ENCODE results near the gene EFNA5.

EFNA5 gene

GRCh38 chr5:107466233-107466769 is 204.4 kb downstream of the EFNA5 start:
- H3K4me3 ChIP-seq (ENCODE audit: low read depth, low read length): no peak overlapping the region
- TF ChIP-seq, protein P1, sequence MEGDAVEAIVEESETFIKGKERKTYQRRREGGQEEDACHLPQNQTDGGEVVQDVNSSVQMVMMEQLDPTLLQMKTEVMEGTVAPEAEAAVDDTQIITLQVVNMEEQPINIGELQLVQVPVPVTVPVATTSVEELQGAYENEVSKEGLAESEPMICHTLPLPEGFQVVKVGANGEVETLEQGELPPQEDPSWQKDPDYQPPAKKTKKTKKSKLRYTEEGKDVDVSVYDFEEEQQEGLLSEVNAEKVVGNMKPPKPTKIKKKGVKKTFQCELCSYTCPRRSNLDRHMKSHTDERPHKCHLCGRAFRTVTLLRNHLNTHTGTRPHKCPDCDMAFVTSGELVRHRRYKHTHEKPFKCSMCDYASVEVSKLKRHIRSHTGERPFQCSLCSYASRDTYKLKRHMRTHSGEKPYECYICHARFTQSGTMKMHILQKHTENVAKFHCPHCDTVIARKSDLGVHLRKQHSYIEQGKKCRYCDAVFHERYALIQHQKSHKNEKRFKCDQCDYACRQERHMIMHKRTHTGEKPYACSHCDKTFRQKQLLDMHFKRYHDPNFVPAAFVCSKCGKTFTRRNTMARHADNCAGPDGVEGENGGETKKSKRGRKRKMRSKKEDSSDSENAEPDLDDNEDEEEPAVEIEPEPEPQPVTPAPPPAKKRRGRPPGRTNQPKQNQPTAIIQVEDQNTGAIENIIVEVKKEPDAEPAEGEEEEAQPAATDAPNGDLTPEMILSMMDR (IDR thresholded peaks at IDR 0.05; ENCODE audit: borderline replicate concordance, insufficient read depth, low read depth, low read length): no peak

GRCh38 chr5:107464876-107465275 is 205.9 kb downstream of the EFNA5 start:
- H3K4me3 ChIP-seq (ENCODE audit: low read depth, low read length): no peak overlapping the region
- TF ChIP-seq, protein P1 (IDR thresholded peaks at IDR 0.05; ENCODE audit: borderline replicate concordance, insufficient read depth, low read depth, low read length): no peak

- TF ChIP-seq, protein P1 (IDR thresholded peaks at IDR 0.05; ENCODE audit: borderline replicate concordance, insufficient read depth, low read depth, low read length): no peak
- H3K4me3 ChIP-seq (ENCODE audit: low read depth, low read length): no peak overlapping the region
Measured at GRCh38 chr5:107464416-107464815, 206.3 kb downstream of the EFNA5 start.

DNA sequence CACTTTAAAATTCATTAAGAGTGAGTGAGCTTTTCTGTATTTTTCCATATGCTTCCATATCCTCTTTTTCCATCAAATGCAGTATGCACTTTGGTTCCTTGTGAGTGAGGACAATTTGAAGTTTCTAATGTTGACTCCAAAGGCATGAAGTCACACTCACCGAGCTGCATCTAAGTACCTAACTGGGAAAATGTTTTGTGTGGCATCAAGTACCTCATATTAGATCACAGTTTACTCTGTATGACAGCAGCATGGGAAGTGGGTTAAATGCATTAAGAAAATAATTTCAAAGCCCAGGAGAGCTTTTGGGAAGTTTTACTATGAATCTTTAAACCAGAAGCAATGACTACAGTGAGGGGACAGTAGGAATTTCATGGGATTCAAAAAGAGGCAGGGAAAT is 207.0 kb downstream of the EFNA5 start:
- TF ChIP-seq, protein P1 (IDR thresholded peaks at IDR 0.05; ENCODE audit: borderline replicate concordance, insufficient read depth, low read depth, low read length): no peak
- H3K4me3 ChIP-seq (ENCODE audit: low read depth, low read length): no peak overlapping the region

GRCh38 chr5:107461770-107462169 is 209.0 kb downstream of the EFNA5 start:
- TF ChIP-seq, protein P1 (IDR thresholded peaks at IDR 0.05; ENCODE audit: borderline replicate concordance, insufficient read depth, low read depth, low read length): no peak

DNA sequence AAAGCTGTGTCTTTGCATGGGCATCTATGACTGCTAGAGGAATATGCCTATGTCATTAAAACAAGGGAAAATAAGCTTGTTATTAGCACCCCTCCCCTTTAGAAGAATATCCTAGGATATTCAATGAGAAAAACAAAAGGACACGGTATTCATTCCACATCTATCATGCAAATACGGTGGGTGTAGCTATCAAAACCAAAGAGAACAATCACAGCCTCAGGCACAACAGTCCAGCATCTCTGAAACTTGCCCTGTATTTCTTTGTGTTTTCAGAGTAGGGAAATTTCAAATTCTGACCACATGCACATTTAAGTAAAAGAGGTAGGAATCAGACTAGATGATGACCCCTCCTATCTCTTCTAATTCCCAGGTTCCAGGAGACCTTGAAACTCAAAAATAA is 209.9 kb downstream of the EFNA5 start:
- TF ChIP-seq, protein P1 (IDR thresholded peaks at IDR 0.05; ENCODE audit: borderline replicate concordance, insufficient read depth, low read depth, low read length): no peak

More at GRCh38 chr5:107461770-107462169, 209.0 kb downstream of the EFNA5 start:
- H3K4me3 ChIP-seq (ENCODE audit: low read depth, low read length): no peak overlapping the region

DNA sequence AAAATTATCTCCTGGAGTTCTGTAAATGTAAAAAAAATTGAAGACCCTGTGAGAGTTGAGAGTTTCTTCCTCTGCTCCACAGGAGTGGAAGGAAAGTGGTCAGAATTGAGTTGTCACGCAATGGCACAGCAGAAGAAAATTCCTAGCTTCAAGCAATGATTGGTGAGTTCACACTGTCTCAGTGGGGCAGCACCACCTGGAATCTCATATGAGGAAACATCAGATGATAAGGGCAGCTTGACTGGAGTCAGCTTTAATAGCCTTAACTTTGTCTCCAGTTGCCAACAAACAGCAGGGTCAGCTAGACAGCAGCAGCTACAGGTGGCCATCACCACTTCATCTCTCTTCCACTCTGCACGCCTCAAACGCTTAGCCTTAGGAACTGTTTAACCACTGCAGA is 211.1 kb downstream of the EFNA5 start:
- TF ChIP-seq, protein P1 (IDR thresholded peaks at IDR 0.05; ENCODE audit: borderline replicate concordance, insufficient read depth, low read depth, low read length): no peak
- no peak overlapping the region for H3K4me3 ChIP-seq (ENCODE audit: low read depth, low read length)

More for the DNA sequence above, 209.9 kb downstream of the EFNA5 start:
- no peak overlapping the region for H3K4me3 ChIP-seq (ENCODE audit: low read depth, low read length)
